Stomach smooth muscle (tissue), 2 donors: ENCODE results near the gene GADD45GIP1.
"Not testable (repeated sequence)": the region's sequence is repeated elsewhere in the genome, so short reads cannot be mapped to it uniquely, and the experiment has no call there.

Experiments
- H3K27ac ChIP-seq: one replicate; pipeline ENCODE4 v1.7.0; 2013; ENCODE audit warnings: mild to moderate bottlenecking, low read length, inconsistent platforms
- H3K27me3 ChIP-seq, 2 donors: one replicate each; pipeline ENCODE4 v1.7.0; 2013; ENCODE audit warnings: low read length in 2 of 2; ENCODE audit not compliant: insufficient read depth in 2 of 2, control insufficient read depth in 1 of 2
- H3K36me3 ChIP-seq, 2 donors: one replicate each; pipeline ENCODE4 v1.7.0; 2013; ENCODE audit warnings: low read length in 2 of 2; ENCODE audit not compliant: control insufficient read depth in 2 of 2, insufficient read depth in 2 of 2
- H3K4me1 ChIP-seq: one replicate; pipeline ENCODE4 v1.7.0; 2013; ENCODE audit warnings: low read length; ENCODE audit not compliant: control insufficient read depth, insufficient read depth
- H3K4me3 ChIP-seq, 2 donors: one replicate each; pipeline ENCODE4 v1.7.0; 2013; ENCODE audit warnings: low read length in 2 of 2
- H3K9ac ChIP-seq, 2 donors: one replicate each; pipeline ENCODE4 v1.7.0; 2013; ENCODE audit warnings: low read length in 2 of 2, mild to moderate bottlenecking in 1 of 2
- H3K9me3 ChIP-seq, 2 donors: one replicate each; pipeline ENCODE4 v1.7.0; 2013; ENCODE audit warnings: low read length in 2 of 2; ENCODE audit not compliant: control insufficient read depth in 2 of 2
- donor health status: healthy.
- donor health status: Pancreatic carcinoma.

Gene GADD45GIP1

DNA sequence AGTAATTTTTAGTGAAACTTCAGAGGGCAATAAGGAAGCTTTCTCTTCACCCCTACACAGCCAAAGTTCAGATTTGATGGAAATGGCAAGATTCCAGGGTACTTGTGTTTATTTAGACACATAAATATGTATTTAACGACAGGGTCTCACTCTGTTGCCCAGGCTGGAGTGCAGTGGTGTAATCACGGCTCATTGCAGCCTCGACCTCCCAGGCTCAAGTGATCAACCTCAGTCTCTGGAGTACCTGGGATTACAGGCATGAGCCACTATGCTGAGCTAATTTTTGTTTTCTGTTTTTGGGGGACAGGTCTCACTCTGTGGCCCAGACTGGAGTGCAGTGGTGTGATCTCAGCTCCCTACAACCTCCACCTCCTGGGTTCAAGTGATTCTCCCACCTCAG lies 36.0 kb downstream of the GADD45GIP1 start:
- Histone ChIP-seq H3K4me1 (no peaks in the 10 kb centered on the region), H3K36me3 (peaks cover 24 to 25% of the 10 kb centered on the region in 2 donors), H3K9me3 (no peaks in the 10 kb centered on the region), H3K9ac (no peak overlapping the region), H3K27me3 (no peaks in the 10 kb centered on the region), H3K27ac (no peak overlapping the region), H3K4me3 (no peak overlapping the region)

DNA sequence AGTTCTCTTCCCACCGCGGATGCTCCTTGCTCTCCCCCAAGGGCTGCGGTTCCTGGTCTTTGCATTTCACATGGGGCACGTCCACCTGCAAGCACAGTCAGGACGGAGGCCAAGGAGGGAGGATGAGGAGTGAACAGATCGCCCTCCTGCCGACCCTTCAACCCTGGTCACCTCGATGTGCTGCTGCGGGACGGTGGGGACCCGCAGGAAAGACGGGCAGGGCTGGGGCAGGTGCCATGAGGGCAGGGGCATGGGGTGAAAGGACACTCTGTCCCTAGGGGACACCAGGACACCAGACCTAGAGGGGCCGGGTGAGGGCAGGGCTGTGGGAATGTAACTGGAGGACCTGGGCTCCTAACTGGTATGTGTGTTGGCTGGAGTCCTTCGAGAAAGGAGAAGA lies 38.8 kb downstream of the GADD45GIP1 start:
- no peak overlapping the region for H3K27ac ChIP-seq
- H3K4me1 ChIP-seq = peaks cover 11% of the 10 kb centered on the region
- peaks cover 5 to 10% of the 10 kb centered on the region in 2 donors for H3K36me3 ChIP-seq
- H3K9ac ChIP-seq = no peak overlapping the region
- H3K27me3 ChIP-seq = no peaks in the 10 kb centered on the region
- H3K9me3 ChIP-seq = no peaks in the 10 kb centered on the region
- no peak overlapping the region for H3K4me3 ChIP-seq

DNA sequence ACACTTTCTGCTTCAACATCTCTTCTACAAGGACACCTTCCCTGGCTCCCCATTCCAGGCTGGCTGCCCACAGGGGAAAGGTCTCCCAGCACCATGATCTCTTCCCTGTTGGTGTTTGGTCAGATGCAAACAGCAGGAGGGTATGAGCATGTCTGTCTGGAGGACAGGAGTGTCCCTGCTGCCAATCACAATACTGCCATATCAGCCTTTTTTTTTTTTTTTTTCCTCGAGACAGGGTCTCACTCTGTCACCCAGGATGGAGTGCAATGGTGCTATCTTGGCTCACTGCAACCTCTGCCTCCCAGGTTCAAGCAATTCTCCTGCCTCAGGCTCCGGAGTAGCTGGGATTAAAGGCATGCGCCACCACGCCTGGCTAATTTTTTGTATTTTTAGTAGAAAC lies 41.2 kb downstream of the GADD45GIP1 start:
- H3K27ac ChIP-seq, H3K27me3 ChIP-seq, H3K36me3 ChIP-seq, H3K4me3 ChIP-seq, H3K9ac ChIP-seq, H3K9me3 ChIP-seq: not testable (repeated sequence)
- peaks cover 23% of the 10 kb centered on the region for H3K4me1 ChIP-seq

DNA sequence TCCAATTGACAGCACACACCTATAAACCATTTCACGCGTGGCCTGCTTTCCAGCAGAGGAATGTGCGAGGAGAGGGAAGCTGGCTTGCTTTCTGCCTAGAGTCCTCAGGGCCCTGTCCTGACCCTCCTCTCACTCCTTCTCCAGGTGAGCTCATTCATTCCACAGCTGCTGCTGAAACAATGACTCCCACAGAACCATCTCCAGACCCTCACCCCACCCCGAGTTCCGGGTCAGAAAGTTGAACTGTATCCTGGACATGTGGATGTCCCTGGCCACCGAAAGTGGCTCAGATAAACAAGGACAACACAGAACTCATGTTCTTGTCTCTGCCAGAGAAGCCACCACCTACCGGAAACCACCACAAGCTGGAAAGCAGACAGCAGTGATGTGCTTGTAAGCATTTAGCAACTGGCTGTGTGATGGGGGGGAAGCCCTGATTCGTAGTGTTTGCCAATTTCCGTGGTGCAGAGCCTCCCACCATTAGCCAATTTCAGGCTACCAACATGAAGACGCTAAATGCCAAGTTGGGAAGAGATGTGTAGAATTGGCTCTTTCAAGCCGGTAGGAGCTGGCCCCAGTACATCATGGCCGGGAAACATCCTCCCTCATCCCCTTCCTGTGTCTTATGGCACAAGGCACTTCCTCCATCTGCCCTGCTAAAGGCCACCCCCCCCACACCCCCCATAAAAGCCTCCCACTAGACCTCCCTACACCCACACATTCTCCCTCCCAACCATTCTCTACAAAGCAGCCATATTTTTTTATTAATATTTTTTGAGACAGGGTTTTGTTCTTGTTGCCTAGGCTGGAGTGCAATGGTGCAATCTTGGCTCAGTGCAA lies 43.0 kb downstream of the GADD45GIP1 start:
- H3K36me3 ChIP-seq = no peaks in the 10 kb centered on the region
- peaks cover 23% of the 10 kb centered on the region for H3K4me1 ChIP-seq
- no peaks in the 10 kb centered on the region for H3K9me3 ChIP-seq
- H3K27me3 ChIP-seq = no peaks in the 10 kb centered on the region
- peak overlapping the region; percentile 94 for H3K27ac ChIP-seq
- H3K4me3 ChIP-seq = peak overlapping the region; percentile 35 to 40
- H3K9ac ChIP-seq = peak overlapping the region; percentile 50 to 66

DNA sequence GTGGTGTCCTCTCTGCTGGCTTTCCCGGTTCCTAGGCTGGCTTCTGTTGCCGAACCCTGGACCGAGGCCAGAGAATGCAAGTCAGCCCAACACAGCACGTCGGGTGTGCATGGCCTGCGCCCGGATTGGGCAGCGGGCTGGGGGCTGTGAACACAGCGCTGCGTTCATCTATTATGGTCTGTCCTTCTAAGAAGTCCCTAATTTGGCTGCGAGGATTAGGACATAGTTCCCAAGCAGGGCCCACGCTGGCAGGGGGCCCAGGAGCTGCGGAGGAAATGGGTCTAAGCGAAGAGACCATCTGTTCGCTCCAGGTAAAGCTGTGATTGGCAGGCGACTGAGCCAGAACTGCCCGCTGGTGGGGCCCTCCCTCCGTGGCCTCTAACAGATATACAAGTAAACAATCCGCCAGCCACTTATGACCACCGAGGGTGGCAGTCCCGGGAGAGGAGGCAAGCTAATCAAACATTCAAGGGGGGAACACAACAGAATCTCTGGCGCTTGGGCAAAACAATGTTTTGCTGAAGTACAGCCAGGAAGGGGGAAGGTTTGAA lies 43.9 kb downstream of the GADD45GIP1 start:
- no peaks in the 10 kb centered on the region for H3K36me3 ChIP-seq
- peaks cover 23% of the 10 kb centered on the region for H3K4me1 ChIP-seq
- H3K9ac ChIP-seq = peak overlapping the region; percentile 50 to 66
- H3K27ac ChIP-seq = peak overlapping the region; percentile 94
- no peaks in the 10 kb centered on the region for H3K27me3 ChIP-seq
- peak overlapping the region; percentile 40 to 64 for H3K4me3 ChIP-seq
- no peaks in the 10 kb centered on the region for H3K9me3 ChIP-seq

DNA sequence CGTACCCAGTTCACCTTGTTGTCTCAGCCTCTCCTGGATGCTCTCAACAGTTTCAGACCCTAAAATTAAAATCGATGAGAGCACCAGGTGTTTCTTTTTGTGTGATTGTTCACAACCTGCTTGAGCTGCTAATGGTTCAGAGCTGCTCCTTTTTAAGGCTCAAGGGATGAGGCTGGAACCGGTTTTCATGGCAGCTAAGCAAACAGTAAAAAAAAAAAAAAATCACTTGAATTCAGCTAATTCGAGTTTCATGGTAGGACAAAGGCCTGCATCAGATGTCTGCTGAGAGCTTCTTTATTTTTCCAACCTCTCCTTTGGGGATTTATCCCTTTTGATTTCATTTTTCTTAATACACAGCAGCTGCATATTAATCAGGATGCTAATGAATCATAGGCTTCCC lies 44.5 kb downstream of the GADD45GIP1 start:
- Histone ChIP-seq H3K27ac (peak overlapping the region; percentile 94), H3K9me3 (no peaks in the 10 kb centered on the region), H3K4me3 (peak overlapping the region; percentile 40 to 64), H3K4me1 (peaks cover 23% of the 10 kb centered on the region), H3K9ac (peak overlapping the region; percentile 50 to 66), H3K27me3 (no peaks in the 10 kb centered on the region), H3K36me3 (no peaks in the 10 kb centered on the region)

DNA sequence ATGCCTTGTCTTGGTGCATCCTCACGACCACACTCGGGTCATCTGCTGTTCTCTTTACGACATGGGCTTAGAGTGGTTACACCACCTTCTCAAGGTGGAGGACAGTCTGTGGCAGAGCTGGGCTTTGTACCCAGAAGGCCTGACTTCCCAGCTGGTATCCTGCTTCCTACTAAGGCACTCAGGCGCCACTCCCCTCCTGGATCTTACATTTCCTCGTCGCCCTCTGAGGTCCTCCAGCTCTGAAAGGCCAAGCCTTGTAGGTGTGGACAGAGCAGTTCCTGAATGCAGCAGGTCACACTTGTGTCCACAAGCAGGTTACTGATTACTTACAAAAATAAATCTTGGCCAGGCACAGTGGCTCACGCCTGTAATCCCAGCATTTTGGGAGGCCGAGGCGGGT lies 49.9 kb downstream of the GADD45GIP1 start:
- Histone ChIP-seq H3K9me3 (no peaks in the 10 kb centered on the region), H3K27me3 (no peaks in the 10 kb centered on the region), H3K4me3 (no peak overlapping the region), H3K9ac (no peak overlapping the region), H3K4me1 (peaks cover 2% of the 10 kb centered on the region), H3K27ac (no peak overlapping the region), H3K36me3 (peaks cover 0 to 2% of the 10 kb centered on the region in 2 donors)
